Stimulated activated CD8-positive, alpha-beta memory T cell treated with anti-CD3 and anti-CD28 coated beads, Interleukin-12 subunit alpha, Interleukin-12 subunit beta, amount 100 ng/mL, for 24 hours (primary cell): Measurements from ENCODE around the gene BCDIN3D.
"Not testable (repeated sequence)": the region's sequence is repeated elsewhere in the genome, so short reads cannot be mapped to it uniquely, and the experiment has no call there.

Experiments used
- DNase-seq: peaks from one replicate; pipeline ENCODE4 v3.0.0-alpha.2; 2020; ENCODE audit errors: extremely low read depth

BCDIN3D gene

DNA sequence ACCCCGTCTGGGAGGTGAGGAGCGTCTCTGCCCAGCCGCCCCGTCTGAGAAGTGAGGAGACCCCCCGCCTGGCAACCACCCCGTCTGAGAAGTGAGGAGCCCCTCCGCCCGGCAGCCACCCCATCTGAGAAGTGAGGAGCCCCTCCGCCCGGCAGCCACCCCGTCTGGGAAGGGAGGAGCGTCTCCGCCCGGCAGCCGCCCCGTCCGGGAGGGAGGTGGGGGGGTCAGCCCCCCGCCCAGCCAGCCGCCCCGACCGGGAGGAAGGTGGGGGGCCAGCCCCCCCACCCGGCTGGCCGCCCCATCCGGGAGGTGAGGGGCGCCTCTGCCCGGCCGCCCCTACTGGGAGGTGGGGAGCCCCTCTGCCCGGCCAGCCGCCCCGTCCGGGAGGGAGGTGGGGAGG lies 18.0 kb upstream of the BCDIN3D start:
- DNase-seq = not testable (repeated sequence)

DNA sequence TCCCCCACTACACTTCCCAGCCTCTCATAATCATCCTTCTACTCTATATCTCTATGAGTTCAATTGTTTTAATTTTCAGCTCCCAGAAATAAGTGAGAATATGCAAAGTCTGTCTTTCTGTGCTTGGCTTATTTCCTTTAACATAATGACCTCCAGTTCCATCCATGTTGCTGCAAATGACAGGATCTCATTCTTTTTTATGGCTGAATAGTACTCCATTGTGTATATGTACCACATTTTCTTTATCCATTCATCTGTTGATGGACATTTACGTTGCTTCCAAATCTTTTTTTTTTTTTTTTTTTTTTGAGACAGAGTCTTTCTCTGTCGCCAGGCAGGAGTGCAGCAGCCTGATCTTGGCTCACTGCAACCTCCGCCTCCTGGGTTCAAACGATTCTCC lies 13.0 kb upstream of the BCDIN3D start:
- not testable (repeated sequence) for DNase-seq

DNA sequence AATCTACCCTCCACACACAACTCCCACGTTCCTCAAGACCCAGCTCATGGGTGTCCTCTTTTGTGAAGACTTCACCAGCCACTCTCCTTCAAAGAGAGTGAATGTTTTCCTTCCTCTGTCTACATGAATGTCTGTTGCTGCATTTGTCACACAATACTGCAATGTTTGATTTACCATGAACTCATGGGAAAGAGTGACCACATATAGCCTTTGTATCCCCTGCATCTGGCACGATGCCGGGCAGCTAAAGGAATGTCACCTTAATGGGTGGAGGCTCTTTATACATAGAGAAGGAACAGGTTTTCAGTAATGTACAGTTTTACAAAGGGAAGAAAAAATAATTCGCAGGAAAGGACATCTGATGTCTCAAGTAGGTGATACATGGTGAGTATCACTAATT lies 12.1 kb upstream of the BCDIN3D start:
- DNase-seq = no peak

DNA sequence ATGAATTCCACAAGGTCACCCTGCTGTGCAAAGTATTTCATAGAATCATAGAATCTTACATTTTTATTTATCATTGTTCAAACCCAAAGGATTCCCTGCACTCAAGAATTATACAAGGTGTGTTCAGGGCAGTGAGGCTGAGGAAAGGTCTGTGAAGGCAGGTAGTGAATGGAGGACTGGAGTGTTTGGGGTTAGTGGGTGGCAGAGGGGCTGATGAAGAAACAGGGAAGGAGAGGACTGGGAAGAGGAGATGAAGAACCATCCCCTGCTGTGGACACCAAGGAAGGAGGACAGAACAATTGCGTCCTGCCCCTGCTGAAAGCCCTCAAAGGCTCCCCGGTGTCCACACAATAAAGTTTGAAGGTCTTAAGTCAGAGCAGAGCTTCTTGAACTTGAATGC lies 10.8 kb upstream of the BCDIN3D start:
- DNase-seq = no peak

DNA sequence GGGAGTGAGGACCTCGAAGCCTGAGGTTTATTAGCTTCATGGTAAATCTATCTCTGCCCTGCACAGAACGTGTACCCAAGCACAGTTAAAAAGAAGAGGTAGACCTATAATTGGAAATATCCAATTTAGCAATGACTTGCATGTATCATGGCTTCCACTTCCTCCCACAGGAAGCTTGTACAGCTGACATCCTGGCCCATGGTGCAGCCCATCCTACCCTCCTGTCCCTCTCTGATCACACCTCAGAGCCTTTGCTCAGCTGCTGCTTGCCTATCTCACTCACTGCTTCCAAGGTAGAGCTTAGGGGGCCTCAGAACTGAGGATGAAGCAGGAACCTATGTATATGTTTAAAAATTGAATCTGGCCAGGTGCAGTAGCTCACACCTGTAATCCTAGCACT lies 4.3 kb upstream of the BCDIN3D start:
- DNase-seq = no peak

DNA sequence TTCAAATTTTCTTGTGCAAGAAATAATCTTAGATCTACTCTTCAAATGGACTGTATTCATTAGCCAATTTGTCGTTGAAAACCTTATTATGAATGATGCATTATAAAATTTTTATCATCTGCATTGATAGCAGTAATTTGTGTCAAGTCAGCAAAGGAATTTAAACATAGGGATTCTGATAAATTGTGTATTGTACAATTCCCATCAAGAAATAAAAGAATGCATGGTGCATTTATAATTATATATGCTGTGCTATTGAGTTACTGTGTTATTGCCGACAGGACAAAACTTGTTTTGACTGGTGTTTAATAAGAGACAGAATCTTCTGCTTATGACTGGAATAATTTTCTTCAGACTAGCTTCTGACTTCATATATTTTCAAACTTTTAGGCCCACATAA lies 3.1 kb upstream of the BCDIN3D start:
- DNase-seq = no peak

DNA sequence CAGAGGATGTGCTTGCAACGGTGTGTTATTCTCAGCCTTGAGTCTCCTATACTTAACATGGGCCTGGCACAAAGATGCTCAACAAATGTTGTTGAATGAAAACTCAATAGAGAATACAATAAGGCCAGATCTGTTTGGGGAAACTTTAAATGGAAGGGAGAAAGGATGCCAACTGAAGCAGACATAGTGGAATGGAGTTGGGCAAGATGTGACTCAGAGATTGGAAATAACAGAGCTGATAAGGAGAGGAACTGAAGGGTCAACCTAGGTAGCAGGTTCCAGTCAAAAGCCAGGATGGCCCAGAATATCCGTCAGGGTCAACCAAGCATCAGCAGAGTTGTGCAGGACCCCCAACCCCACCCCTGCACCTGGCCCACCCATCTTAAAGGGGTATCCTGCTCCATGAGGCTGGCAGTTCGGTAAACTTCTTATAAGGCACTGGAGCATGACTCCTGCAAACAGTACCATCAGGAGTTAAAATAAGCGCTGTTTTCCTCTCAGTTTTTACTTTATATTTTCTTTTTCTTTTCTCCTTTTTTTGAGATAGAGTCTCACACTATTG lies 1.1 kb upstream of the BCDIN3D start:
- no peak for DNase-seq

DNA sequence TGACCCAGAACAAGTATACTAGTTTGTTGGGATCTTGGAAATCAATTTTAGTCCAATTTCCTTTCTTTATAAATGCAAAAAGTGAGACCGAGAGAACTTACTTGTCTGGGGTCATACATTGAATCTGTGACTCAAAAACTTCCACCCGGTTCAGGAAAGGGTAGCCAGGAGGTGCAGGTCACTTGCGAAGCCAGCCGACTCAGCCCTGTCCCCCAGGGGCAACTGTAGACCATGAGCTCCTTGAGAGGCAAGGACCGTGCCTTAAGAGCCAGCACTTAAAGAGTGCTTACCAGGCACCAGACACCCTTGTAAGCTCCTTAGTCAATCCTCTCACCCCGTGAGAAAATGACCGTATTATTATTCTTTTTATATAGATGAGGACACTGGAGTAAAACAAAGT lies 505 bp upstream of the BCDIN3D start:
- DNase-seq = no peak

DNA sequence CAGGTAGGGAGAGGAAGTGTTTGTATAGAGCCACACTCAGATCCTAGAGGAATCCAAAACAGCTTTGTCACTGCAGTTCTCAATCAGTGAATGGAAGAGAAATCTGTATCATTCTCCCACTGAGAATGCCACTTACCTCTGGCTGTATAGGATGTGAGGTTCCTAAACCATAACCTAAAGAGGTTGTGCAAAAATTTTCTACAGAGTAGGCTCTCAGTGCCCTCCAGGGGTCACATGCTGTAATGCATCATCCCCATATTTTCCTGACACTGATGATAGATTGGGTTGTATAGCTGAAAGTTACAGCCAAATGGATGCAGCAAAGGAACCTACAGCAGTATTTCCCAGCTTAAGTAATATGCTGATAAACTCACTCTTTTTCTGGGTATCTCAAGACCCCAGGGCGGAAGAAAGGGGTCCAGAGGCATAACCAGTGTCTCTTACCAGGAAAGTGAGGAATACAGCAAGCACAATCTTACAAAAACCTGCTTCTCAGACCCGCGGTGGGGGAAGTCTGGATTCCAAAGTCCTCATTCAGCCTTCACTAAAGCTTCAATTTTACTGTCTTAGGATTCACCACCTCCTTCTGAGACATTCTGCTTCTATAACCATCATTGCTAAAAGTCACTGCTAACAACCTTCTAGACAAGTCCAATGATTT lies 3.8 kb downstream of the BCDIN3D start:
- no peak for DNase-seq

DNA sequence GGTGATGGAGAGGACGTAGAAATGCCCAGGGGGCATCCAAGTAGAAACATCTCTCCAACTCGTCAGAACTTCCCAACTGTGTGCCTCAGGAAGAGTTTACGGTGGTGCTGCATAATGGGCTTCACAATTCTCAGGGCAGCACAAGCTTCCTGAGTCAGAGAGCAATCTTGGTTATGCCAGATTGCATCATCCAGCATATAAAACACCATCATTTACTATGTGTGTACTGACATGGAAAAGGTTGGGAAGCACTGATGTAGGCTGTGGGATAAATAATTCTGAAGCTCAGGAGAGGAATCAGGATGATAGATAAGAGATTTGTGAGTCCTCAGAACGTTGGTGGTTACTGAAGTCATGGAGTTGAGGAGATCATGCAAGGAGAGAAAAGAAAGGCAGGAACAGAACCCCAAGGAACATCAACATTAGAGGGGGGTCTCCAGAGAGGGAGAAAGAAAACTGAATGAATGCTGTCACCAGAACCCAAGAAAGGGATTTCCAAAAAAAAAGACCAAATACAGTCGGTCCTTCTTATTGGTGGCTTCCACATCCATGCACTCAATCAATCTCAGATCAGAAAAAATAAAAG lies 10.0 kb downstream of the BCDIN3D start:
- no peak for DNase-seq

DNA sequence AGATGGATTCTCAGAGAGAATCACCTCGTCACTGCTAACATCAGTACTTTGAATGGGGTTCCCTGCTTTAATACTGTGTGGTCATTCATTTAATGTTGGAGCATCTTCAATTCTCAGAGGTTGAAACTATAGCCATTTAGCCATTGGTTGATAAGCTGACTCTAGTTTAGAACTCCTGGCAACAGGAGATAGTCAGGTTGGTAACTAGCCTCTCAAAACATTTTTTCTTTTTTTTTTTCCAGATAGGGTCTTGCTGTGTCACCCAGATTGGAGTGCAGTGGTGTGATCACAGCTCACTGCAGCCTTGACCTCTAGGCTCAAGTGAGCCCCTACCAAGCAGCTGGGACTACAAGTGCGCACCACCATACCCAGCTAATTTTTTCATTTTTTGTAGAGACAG lies 11.2 kb downstream of the BCDIN3D start:
- no peak for DNase-seq

DNA sequence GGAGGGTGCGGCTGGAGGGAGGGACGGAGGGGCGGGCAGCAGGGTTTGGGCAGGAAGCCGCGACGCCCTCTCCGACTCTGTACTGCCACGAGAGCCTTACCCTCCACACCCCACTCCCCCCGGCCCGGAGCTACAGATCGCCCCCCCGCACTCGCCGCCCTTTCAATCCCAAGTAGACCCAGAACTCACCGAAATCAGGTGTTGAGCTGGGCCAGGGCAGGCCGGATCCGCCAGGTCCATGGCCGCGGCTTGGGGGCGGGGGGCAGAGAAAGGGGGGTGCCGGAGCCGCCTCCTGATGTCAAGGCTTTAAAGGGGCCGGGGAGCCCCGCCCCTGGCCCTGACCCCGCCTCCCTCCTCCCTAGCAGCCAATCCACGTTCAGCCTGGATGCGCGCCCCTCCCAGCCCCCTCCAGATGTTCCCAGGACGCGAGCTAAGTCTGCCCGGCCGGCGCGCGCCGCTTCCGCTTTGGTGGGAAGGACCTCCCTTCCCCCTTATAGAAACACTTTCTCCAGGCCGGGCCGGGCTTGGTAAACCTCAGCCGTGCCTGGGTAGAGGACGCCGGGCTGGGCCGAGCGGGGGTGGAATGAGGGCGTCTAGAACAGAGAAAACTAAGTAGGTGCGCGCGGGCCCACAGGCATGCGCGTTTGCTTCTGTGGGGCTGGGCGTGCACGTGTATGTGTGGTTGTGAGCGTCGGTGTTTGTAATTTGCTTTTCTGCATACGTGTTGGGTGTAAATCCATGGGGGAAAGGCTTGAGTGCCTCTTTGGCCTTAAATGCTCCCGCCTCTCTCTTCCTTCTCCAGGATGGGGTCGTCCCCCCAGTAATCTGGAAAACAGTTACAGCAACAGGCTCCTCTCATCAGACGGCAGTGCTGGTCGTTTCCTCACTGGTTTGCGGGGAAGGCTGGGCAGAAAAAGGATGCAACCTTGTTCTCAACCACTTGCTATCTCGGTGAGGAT lies 14.5 kb downstream of the BCDIN3D start, which contains the start of gene NCKAP5L:
TSS of gene NCKAP5L (minus strand) at position 281 of the 959 bp plus-strand sequence. CDS start 24,369 bp downstream, outside the sequence.
- peak; percentile 87 for DNase-seq

DNA sequence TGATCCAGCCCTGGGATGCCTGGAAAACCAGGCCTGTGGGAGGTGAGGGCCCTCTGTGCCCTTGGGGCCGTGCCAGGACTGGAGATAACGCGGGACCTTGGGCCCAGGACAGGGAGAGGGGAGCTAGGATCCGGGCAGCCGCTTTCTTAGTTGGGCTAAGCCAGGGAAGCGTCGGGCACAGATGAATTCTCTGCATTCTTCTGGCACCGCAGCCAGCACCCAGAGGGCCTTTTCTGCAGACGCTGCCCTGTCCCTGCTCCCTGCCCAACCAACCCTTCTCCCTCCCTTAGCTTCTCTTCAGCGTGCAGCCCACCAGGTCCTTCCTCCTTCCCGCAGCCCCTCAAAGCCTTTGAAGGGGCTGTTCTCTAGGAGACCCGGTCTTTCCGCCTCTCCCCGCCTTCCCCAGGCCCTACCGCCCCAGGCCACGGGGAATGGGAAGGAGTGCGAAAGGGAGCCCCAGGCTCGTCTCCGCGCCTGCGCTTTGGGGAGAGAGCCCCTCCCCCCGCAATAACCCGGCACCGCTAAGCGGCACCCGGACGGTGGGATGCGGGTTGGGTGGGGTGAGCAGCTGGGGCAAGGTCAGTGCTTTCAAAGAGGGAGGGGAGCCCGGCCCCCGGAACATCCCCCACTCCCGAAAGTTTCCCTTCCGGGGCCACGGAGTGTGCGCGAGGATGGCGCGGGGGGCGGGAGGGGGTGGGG lies 15.4 kb downstream of the BCDIN3D start:
- DNase-seq = no peak

DNA sequence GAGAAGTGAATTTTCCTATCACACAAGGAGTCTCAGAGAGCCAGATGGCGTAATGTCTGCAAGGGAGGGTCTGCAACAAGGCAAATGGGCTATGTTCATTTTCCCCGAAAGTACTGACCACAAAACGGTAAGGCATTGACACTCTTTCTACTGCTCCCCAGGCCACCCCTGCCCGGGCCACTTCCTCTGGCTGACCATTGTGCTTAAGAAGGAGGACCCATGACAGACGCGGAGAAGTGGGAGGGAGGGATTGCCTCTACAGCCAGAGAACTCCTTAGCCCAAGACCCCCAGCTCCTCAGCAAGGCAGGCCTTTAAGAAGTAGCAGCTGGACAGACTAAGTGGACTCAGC lies 15.9 kb downstream of the BCDIN3D start:
- DNase-seq = no peak

DNA sequence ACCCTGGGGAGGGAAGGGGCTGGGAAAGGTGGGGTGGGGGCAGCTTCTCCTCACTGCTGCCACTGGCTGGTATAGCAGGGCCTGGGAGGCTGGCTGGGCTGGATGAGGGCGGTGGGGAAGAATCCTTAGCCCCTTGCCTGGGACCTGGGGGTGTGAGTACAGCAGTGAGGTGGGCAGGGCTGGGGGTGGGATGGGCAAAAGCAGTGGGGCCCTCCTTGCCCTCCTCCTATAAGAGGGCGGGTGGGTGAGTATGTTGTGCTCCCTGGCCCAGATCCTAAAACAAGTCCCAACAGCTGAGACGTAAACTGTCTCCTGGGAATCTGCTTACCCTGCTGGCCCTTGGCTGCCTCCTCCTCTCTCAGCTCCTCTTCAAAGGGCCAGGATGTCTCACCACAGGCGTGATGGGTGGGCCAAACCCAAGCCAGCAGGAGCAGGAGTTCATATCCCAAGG lies 16.9 kb downstream of the BCDIN3D start:
- DNase-seq = no peak

DNA sequence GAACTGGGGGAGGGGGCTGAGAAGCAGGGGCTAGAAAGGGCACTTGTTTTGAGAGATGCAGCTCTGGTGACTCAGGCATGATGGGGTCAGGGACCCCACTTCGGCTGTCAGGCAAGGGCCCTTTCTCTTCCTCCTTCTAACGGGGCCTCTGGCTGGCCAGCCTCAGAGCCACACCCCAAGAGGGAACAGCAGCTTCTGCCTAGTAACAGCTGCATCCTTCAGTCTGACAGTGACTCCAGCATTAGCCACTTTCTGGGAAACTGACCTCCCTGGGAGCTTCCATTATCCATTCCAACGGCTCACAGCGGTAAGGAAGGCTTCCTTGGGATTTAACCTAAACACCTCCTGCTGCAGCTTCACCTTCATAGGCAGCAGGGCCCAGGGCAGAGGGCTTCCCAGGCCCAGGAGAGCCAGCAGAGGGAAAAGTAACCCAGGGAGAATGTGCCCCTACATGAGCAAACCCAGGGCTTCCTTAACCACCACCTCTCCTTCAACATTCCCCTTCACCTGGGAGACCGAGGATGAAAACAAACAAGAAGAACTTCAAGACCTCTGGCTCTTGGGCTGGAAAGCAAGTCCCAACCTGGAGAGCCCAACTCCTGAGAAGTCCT lies 17.4 kb downstream of the BCDIN3D start:
- no peak for DNase-seq

DNA sequence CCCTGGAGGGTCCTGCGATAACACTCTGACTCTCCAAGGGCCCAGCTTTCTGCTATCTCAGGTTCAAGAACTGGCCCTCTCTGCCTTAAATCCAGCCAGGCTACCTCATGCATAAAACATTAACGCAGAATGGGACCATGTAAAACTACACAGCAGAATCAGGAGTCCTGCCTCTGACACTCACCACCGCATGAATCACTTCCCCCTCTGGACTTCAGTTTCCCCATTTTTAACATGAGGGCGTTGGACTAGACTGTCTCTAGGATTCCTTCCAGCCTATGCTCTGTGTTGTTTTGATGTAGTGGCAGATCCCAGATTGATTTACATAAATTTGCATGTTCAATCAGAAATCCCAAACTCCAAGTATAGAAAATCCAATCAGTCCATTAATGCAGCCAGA lies 18.0 kb downstream of the BCDIN3D start:
- DNase-seq = no peak

DNA sequence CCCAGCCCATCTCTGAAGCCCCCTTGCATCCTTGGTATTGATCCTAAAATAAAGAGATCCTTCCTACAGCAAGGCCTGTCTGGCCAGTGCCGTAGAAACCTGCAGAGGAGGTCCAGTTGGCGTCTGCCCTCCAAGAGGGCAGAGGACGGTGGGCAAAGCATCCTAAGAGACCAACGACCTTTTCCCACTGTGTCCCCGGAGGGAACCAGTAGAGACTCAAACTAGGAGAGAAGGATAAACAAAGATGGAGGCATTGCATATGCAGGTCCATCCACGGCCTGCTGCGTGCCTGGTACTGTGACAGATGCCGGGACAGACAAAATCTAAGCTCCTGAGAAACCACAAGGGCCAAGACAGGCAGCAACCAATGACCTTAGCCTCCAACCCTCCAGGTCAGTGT lies 18.5 kb downstream of the BCDIN3D start:
- no peak for DNase-seq

DNA sequence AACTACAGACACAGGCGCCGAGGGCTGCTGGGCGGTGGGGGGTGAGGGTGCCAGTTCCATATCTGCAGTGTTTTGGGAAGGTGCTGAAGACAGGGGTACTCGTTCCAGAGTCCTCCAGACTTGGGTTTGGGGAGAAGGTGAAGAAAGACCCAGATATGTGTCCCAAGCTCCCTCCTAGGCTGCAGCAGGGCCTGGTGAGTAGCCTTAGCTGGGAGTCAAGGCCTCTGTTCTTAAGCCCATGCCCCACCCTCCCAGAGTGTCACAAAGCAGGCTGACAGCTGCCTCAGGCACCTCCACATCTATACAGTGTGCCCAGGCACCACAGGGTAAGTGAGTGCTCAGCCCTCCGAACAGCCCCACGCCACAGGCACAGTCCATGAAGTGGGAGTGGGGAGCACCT lies 19.0 kb downstream of the BCDIN3D start:
- no peak for DNase-seq

DNA sequence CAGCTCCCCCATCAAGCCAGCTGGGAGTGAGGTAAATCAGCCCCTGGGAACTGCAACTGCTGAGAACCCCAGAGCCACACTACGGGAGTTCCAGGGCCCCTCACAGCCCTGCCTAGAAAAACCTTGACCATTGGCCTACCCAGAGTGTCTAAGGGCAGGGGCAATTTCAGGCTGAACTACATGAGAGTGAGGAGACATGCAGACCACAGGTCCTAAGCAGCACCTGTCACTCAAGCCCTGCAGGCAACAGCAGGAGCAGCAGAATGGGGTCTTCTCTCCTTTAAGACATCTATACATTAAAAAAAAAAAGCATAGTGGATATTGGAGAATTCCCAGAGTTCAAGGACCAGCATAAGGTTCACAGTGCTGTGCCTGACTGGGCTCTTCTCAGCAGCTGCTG lies 19.6 kb downstream of the BCDIN3D start:
- no peak for DNase-seq
